NCI-H2107 treated with DMSO at 0.1 percent for 48 hours (cell line): Measurements from ENCODE around the gene OCA2.
"Not testable (repeated sequence)": the region's sequence is repeated elsewhere in the genome, so short reads cannot be mapped to it uniquely, and the experiment has no call there.

Experiments
- DNase-seq: peaks from one replicate; lab custom pipeline; 2025; ENCODE audit not compliant: unreplicated experiment; lab: John Stamatoyannopoulos, UW

OCA2 gene

GRCh38 chr15:28024889-28025250, 74.2 kb downstream of the OCA2 start:
- DNase-seq = no peak

- DNase-seq = no peak
Measured at GRCh38 chr15:28023933-28024888, 74.9 kb downstream of the OCA2 start.

- no peak for DNase-seq
Measured at GRCh38 chr15:28023422-28023821, 75.7 kb downstream of the OCA2 start.

- DNase-seq = no peak
Measured at GRCh38 chr15:28022961-28023360, 76.2 kb downstream of the OCA2 start.

- DNase-seq = no peak
Measured at GRCh38 chr15:28022181-28022580, 76.9 kb downstream of the OCA2 start.

GRCh38 chr15:28021281-28022039, 77.7 kb downstream of the OCA2 start:
- DNase-seq = peak; percentile 57

GRCh38 chr15:28020644-28021043, 78.5 kb downstream of the OCA2 start:
- no peak for DNase-seq

- no peak for DNase-seq
Measured at GRCh38 chr15:28019594-28020309, 79.4 kb downstream of the OCA2 start.

GRCh38 chr15:28018291-28019044, 80.6 kb downstream of the OCA2 start:
- DNase-seq = no peak

- no peak for DNase-seq
Measured at GRCh38 chr15:28017423-28017924, 81.6 kb downstream of the OCA2 start.

GRCh38 chr15:28015855-28016254, 83.3 kb downstream of the OCA2 start:
- no peak for DNase-seq

- no peak for DNase-seq
Measured at GRCh38 chr15:28014623-28015200, 84.4 kb downstream of the OCA2 start.

GRCh38 chr15:28013976-28014375, 85.1 kb downstream of the OCA2 start:
- DNase-seq = no peak

GRCh38 chr15:28013480-28013879, 85.6 kb downstream of the OCA2 start:
- DNase-seq = no peak

GRCh38 chr15:28012231-28012630, 86.9 kb downstream of the OCA2 start:
- no peak for DNase-seq

GRCh38 chr15:28008175-28008574, 90.9 kb downstream of the OCA2 start:
- not testable (repeated sequence) for DNase-seq

GRCh38 chr15:28006116-28006905, 92.8 kb downstream of the OCA2 start:
- DNase-seq = no peak

- DNase-seq = no peak
Measured at GRCh38 chr15:28005004-28005527, 94.0 kb downstream of the OCA2 start.
